Mesothelial cell of epicardium (in vitro differentiated cells): Measurements from ENCODE around the gene C2orf68. TPM values are rescaled to one million over a fixed set of nuclear protein-coding genes. Genes with fewer than 3 reads are reported as not detected.

Source experiments
- DNase-seq, 2 experiments: peaks; one replicate each; pipeline ENCODE4 v3.0.0; 2021; ENCODE audit warnings: low spot score in 2 of 2; ENCODE audit not compliant: unreplicated experiment in 2 of 2
- H3K27ac Mint-ChIP-seq: 2 replicates; pipeline ENCODE4 v1.8.0; 2021; ENCODE audit warnings: mixed read lengths
- H3K27me3 Mint-ChIP-seq: 2 replicates; pipeline ENCODE4 v1.8.0; 2021; ENCODE audit warnings: low read depth, mixed read lengths
- H3K36me3 Mint-ChIP-seq: 2 replicates; pipeline ENCODE4 v1.8.0; 2021; ENCODE audit warnings: mixed read lengths
- H3K4me1 Mint-ChIP-seq: 2 replicates; pipeline ENCODE4 v1.8.0; 2021; ENCODE audit warnings: mixed read lengths
- H3K4me3 Mint-ChIP-seq: 2 replicates; pipeline ENCODE4 v1.8.0; 2021; ENCODE audit warnings: mild to moderate bottlenecking, moderate library complexity, mixed read lengths
- H3K9me3 Mint-ChIP-seq: 2 replicates; pipeline ENCODE4 v1.8.0; 2021; ENCODE audit warnings: mixed read lengths
- total RNA-seq: library from RNA; stranded (reverse); gene quantifications from 3 replicates; pipeline ENCODE4 v1.2.1, GENCODE V29; 2021
- TF ChIP-seq, protein P1 (sequence below): fragments of 200-600 bp; sonication (generic); IDR thresholded peaks from one replicate; pipeline ENCODE4 v1.5.0; 2021; ENCODE audit warnings: antibody characterized with exemption; ENCODE audit not compliant: unreplicated experiment

C2orf68 gene
- total RNA-seq, 1 donor from 2014 or later = 74.6 TPM

DNA sequence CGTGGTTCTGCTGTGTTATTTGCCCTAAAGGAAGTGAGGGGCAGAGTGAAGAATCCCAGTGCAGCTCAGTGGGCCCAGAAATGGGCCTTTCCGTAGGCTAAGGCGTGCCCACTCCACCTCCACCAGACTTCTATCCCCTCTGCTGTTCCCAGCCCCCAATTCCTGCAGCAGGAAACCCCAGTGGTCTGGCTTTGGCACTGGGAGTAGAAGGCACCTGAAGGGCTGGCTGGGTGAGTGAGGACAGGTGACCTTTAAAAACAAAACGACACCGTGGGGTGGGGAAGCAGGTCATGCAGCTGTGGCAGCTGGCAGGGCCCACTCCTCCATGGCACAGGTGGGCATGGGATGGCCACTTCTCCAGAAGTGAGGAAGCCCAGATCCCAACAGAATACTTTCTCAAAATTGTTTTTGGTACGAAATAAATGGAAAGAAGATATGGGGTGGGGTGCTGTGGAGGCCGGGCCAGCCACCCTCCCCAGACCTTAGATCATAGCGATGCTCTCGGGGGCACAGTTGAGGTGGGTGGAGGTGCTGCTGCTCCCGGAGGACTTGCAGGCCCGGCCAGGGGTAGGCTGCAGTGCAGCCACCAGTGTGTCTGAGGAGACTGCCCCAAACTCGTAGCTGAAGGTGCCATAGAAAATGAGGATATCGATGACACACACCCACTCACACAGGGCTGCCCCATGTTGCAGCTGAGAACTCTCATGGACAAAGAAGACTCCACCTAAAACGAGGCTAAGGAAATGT lies 13.1 kb downstream of the C2orf68 start:
- Mint-ChIP-seq H3K4me1 (peaks cover 29% of the 10 kb centered on the region), H3K27ac (no peak overlapping the region), H3K4me3 (no peak overlapping the region), H3K36me3 (no peaks in the 10 kb centered on the region), H3K9me3 (no peaks in the 10 kb centered on the region), H3K27me3 (no peaks in the 10 kb centered on the region)
- TF ChIP-seq, protein P1, sequence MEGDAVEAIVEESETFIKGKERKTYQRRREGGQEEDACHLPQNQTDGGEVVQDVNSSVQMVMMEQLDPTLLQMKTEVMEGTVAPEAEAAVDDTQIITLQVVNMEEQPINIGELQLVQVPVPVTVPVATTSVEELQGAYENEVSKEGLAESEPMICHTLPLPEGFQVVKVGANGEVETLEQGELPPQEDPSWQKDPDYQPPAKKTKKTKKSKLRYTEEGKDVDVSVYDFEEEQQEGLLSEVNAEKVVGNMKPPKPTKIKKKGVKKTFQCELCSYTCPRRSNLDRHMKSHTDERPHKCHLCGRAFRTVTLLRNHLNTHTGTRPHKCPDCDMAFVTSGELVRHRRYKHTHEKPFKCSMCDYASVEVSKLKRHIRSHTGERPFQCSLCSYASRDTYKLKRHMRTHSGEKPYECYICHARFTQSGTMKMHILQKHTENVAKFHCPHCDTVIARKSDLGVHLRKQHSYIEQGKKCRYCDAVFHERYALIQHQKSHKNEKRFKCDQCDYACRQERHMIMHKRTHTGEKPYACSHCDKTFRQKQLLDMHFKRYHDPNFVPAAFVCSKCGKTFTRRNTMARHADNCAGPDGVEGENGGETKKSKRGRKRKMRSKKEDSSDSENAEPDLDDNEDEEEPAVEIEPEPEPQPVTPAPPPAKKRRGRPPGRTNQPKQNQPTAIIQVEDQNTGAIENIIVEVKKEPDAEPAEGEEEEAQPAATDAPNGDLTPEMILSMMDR = no peak
- DNase-seq = no peak

DNA sequence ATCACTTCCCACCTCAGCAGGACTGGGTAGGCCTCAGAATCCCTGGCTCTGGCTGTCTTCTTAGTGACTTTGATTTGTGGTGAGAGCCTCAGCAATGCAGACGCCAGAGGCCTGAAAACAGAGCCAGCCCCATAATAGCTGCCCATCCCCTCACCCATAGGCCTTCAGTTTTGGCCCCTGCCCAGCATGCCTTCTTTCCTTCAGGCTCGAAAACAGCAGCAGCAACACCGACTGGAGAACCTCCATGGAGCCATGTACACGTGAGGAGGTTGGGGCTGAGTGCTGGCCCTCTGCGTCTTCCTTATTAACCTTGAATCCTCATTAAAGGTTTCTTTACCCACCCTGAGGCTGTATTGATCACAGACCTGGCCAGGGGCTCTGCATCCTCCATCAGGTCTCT lies 14.6 kb downstream of the C2orf68 start:
- no peak for DNase-seq
- Mint-ChIP-seq H3K9me3 (no peaks in the 10 kb centered on the region), H3K4me3 (peak overlapping the region; percentile 96), H3K4me1 (peaks cover 24% of the 10 kb centered on the region), H3K27me3 (no peaks in the 10 kb centered on the region), H3K36me3 (no peaks in the 10 kb centered on the region), H3K27ac (no peak overlapping the region)
- TF ChIP-seq, protein P1 = no peak

DNA sequence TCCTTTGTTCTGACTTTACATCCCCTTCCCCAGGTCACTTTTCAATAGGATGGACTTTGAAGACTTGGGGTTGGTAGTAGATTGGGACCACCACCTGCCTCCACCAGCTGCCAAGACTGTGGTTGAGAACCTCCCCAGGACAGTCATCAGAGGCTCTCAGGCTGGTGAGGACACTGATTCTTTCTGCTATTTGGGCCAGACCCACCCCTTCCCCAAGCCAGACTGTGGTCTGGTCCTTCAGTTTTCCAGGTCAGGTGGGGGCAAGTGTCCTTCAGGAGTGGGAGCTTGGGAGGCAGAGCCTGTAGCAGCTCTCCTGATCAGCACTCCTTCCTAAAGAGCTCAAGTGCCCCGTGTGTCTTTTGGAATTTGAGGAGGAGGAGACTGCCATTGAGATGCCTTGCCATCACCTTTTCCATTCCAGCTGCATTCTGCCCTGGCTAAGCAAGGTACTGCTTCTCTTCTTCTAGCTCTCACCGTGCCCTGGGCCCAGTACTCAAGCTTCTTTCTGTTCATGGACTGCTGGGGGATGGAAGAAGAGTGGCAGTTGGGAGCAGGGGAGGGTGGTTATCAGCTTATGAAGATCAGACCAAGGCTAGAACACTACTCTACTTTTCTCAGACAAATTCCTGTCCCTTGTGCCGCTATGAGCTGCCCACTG lies 15.3 kb downstream of the C2orf68 start:
- Mint-ChIP-seq H3K9me3 (no peaks in the 10 kb centered on the region), H3K27me3 (no peaks in the 10 kb centered on the region), H3K27ac (no peak overlapping the region), H3K36me3 (no peaks in the 10 kb centered on the region), H3K4me3 (peak overlapping the region; percentile 96), H3K4me1 (peaks cover 22% of the 10 kb centered on the region)
- TF ChIP-seq, protein P1 = no peak
- no peak for DNase-seq

DNA sequence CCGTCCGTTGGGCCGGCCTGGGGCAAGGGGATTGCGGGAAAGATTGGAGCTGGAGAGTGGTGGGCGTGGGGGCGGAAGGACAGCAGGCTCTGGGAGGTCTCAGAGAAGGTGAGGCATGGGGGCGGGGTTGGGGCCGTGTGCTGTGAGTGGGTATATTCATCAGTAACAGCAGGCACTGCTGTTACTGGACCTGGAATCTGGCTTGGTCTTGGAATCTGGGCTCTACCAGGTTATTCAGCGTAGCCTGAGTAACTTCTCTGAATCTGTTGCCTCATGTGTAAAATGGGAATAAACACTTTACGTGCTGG lies 15.9 kb downstream of the C2orf68 start:
- TF ChIP-seq, protein P1 = no peak
- Mint-ChIP-seq H3K4me3 (peak overlapping the region; percentile 96), H3K27me3 (no peaks in the 10 kb centered on the region), H3K36me3 (no peaks in the 10 kb centered on the region), H3K9me3 (no peaks in the 10 kb centered on the region), H3K27ac (peak overlapping the region; percentile 95), H3K4me1 (peaks cover 20% of the 10 kb centered on the region)
- DNase-seq = no peak

DNA sequence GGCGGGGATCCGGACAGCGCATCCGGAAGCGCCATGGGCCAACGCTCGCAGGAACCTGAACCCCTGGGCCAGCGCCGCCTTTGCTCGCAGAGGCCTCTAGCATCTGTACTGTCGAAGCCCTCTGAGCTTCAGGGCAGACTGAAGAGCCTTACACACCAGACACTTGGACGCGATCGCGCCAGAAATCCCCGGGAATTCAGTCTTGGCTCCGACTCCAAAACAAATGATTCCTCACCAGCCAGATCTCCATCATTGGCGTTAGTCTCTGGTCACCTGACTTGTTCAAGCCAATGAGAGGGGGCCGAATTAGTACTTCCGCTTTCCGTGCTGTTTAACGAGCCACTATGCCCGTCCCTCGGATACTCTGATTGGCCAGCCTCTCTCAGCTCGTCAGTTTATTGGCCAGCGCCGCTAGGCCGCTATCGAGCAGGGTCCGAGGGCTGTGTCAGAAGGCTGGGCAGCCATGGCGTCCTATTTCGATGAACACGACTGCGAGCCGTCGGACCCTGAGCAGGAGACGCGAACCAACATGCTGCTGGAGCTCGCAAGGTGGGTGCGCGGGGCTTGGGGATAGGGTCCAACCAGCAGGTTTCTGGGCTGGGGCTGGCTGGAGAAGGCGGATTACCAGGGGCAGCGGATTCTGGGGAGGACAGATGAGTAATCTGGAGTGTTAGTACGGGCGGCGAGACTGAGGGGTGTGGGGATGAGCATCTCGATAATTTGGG lies 16.4 kb downstream of the C2orf68 start, which contains the start of gene RNF181:
RNF181 (plus strand) TSS at position 445 of the 725 bp plus-strand sequence; CDS start at position 464, 19 bp downstream.
- no peaks in the 10 kb centered on the region for H3K27me3 Mint-ChIP-seq
- peak within 1 kb of the TSS; percentile 96 for H3K4me3 Mint-ChIP-seq

More for the DNA sequence above, 16.4 kb downstream of the C2orf68 start, which contains the start of gene RNF181:
- TF ChIP-seq, protein P1 = no peak
- DNase-seq = peak; percentile 84 to 88
- Mint-ChIP-seq H3K36me3 (no peaks in the 10 kb centered on the region), H3K9me3 (no peaks in the 10 kb centered on the region), H3K4me1 (peaks cover 20% of the 10 kb centered on the region), H3K27ac (peak within 1 kb of the TSS; percentile 95)
